WI38 (cell line): ENCODE data around the gene NLN.
"Not testable (repeated sequence)": the region's sequence is repeated elsewhere in the genome, so short reads cannot be mapped to it uniquely, and the experiment has no call there.

Source experiments
- H3K4me3 ChIP-seq: 2 replicates; pipeline ENCODE4 v1.5.1; 2011; ENCODE audit warnings: low read depth, mild to moderate bottlenecking, control low read depth, low read length
- TF ChIP-seq, protein P1 (sequence below): IDR thresholded peaks from 2 replicates; pipeline ENCODE4 v1.5.1; 2012; ENCODE audit warnings: low read depth, mild to moderate bottlenecking, control low read depth, low read length

Gene NLN

DNA sequence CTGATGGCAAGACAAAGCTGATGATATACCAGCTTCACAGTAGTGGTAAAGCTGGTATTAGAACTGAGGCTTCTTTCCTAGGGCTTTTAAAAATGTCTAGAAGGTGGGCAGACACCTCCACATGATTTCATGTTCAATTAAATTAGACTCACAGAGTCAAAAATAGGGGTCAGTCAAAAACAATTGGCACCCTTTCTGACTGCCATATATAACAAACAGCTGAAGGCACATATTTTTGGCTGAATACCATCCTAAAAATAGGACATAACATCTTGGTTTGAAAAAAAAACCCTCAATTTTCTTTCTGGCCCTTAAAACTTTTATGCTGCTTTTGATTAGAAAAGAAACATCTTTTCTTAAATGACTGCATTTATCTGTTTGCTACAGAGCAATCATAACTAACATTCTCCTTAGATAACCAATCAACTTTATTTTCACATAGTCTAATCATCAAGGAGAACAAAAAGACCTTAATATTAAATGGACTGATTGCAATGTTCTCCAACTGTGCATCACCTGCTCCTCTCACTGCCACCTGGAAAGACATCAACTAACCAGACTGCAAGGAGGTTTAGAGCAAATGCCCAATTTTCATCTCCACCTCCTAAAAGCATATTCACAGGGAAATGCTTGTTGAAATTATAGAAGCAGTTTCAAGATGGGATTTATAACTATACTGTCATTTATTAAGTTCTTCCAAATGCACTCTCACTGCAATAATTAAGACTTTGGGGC lies 3.3 kb upstream of the NLN start:
- TF ChIP-seq, protein P1, sequence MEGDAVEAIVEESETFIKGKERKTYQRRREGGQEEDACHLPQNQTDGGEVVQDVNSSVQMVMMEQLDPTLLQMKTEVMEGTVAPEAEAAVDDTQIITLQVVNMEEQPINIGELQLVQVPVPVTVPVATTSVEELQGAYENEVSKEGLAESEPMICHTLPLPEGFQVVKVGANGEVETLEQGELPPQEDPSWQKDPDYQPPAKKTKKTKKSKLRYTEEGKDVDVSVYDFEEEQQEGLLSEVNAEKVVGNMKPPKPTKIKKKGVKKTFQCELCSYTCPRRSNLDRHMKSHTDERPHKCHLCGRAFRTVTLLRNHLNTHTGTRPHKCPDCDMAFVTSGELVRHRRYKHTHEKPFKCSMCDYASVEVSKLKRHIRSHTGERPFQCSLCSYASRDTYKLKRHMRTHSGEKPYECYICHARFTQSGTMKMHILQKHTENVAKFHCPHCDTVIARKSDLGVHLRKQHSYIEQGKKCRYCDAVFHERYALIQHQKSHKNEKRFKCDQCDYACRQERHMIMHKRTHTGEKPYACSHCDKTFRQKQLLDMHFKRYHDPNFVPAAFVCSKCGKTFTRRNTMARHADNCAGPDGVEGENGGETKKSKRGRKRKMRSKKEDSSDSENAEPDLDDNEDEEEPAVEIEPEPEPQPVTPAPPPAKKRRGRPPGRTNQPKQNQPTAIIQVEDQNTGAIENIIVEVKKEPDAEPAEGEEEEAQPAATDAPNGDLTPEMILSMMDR, result no peak
- no peak overlapping the region for H3K4me3 ChIP-seq

DNA sequence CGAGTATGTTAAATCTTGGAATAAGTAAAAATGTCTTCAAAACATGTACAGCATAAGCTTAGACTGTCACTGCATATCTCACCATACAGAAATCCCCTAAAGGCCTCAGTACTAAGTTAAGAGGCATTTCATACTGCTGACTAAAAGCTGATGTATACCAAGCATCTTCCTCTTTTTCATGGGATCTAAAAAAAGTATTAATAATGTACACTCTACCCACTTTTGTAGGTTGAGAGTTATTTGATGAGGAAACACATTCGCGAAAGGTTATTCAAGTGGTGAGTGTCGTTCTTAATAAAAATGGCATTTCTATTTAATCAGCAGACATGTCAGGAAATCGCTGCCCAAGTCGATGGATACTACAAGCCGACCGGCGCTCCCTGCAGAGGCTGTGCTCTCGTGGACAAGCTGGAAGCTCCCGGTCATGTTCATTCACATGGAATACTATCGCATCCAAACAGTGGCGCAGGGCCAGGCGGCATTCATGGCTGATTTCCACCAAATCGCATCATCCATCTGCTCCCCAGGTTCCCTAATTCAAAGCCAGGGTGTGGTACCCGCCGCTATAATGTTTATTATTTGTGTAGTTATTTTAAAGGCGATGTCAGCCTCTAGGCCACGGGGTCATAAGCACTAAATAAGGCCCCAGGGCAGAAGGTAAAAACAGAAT lies 820 bp upstream of the NLN start:
- peak overlapping the region; percentile 86 for H3K4me3 ChIP-seq
- TF ChIP-seq, protein P1, result no peak

DNA sequence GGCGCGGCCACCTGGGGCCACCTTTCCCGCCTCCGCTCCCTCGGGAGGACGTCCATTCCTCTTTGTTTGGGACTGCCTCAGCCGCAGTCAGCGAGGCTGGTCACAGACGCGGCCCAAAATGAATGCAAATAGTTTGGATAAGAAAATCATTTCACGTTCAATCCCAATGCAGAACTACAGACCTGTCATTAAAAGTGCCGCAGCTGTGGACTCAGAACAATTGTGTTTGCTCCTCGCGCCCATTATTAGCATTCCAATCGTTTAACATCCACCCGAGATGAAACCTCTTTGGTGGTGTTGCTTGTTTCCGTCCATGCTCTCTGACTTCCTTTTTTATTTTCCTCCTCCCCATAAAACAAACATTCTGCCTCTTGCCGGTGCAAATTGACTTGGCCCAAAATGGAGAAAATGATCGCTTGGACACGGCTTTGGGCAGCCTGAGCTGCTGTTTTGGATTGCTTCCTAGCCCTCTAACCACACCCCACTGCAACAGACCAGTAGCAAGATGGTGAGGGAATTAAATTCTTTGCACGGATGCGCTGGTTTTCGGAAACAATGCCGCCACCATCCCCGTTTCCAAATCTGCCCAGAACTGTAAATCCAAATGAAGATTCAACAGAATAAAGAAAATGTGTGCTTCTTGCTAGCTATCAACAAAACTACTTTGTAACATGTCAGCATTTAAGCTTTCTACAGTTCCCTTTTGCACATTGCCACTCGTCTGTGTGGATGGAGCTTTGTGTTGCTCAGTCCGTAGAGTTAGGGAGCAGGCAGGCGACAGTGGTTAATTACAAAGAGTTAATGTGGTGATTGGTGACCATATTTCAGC lies 784 bp downstream of the NLN start:
- peak overlapping the region; percentile 86 for H3K4me3 ChIP-seq
- TF ChIP-seq, protein P1, result no peak

DNA sequence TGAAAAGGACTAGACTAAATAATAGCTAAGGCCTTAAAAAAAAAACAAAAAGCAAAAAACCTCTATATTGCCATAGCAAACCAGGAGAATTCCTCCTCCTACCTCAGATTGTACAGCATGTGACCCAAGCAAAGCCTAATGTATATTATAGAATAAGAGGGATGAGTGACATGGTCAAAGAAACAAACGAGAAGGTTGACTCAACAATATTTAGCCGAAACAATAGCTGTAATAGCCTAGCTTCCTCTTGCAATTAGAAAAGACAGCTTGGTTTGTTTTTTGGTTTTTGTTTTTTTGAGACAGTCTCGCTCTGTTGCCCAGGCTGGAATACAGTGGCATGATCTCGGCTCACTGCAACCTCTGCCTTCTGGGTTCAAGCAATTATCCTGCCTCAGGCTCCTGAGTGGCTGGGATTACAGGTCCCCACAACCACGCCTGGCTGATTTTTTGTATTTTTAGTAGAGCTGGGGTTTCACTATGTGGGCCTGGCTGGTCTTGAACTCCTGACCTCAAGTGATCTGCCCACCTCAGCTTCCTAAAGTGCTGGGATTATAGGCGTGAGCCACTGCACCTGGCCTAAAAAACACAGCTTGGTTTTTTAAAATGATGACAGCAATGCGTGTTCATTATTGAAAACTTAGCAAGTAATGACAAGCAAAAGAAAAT lies 5.6 kb downstream of the NLN start:
- no peak overlapping the region for H3K4me3 ChIP-seq
- TF ChIP-seq, protein P1, result no peak

DNA sequence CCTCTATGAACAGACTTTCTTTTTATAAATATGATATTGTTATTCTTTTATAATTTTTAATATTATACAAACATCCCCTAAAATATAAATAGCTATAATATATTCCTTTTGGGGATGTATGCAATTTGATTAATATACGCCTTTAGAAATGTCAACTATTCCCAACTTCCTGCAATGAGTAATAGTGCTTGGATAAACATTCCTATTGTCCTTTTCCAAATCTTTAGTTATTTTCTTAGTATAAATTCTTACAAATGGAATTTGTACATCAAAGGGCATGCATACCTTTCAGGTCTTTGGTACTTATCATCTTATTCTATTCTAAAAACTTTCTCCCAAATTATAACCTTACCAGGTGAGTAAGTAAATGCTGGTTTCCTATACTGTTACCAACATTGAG lies 6.2 kb downstream of the NLN start:
- TF ChIP-seq, protein P1, result no peak
- H3K4me3 ChIP-seq, result no peak overlapping the region

DNA sequence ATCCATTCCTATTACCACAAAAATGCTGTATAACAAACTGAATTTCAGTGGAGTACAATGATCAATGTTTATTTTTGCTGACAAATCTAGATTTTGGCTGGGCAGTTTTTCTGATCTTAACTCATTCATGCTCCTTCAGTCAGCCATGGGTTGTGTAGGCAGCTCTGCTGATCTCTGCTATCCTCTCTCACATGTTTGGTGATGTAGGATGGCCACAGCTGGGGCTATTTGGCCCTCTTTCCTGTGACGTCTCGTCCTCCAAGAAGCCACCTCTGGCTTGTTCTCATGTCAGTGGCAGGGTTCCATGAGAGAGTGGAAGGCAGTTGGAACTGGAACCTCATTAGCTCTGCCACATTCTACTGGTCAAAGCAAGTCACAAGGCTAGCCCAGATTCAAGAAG lies 8.9 kb downstream of the NLN start:
- H3K4me3 ChIP-seq, result no peak overlapping the region
- TF ChIP-seq, protein P1, result no peak

DNA sequence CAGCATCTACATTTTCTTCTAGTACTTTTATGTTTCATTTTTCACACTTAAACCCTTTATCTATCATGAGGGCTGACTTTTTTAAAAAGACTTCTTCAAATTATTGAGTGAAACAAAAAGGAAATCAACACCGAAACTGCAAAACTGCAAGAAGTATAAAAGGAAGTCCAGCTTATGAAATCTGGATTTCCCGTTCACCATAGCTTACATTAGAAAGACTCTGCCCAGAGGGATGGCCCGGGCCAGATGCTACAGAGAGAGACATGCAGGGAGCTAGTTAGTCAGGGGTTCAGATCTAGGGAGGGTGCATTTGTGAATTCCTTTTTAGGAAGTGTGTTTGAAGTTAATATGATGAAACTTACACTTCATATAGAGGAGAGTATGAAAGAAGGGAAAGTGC lies 10.0 kb downstream of the NLN start:
- H3K4me3 ChIP-seq, result not testable (repeated sequence)

DNA sequence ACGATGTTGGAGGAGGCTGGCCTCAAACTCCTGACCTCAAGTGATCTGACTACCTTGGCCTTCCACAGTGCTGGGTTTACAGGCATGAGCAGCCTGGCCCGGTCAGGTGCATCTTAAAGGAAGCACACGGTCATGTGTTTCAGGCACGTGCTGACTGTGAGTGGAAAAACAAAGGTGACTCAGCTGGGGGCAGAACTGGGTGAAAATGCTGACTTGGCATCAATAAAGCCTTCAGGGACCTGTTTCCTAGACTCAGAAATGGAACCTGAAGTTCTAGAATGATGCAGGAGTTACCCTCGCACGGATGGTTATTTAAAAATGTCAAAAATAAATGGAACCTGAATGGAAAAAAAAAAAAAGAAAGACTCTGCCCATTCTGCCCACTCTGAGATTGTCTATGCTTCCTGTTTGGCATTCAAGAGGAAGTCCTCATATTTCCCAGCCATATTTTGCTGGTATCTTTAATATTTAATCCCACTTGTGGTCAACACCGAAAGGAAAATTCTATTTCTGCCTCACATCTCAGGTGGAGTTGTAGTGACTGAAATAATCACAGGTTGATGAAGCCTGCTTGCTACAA lies 12.3 kb downstream of the NLN start:
- H3K4me3 ChIP-seq, result not testable (repeated sequence)
